Panc1 (cell line): ENCODE data around the gene NKAIN2. TPM values are rescaled to one million over a fixed set of nuclear protein-coding genes. Genes with fewer than 3 reads are reported as not detected.

Source experiments
- ATAC-seq: fragments of 200-7000 bp; cut with Tn5 transposase; 2 replicates; pipeline ENCODE4 v1.9.1; 2020; ENCODE audit warnings: mild to moderate bottlenecking, moderate library complexity
- BruUV-seq: library from RNA; stranded (reverse); fragments of 400-500 nt; replicated peaks from 2 replicates; lab custom pipeline; 2021; lab: Mats Ljungman, UMichigan
- CTCF ChIA-PET: fragments of 300-600 bp; sonication (Branson Sonifier 250); formaldehyde crosslinking; loops from one replicate; lab custom pipeline; 2022; ENCODE audit warnings: antibody characterized with exemption; lab: Charles Lee
- POLR2A ChIA-PET: fragments of 300-600 bp; sonication (Branson Sonifier 250); formaldehyde crosslinking; loops from one replicate; lab custom pipeline; 2022; ENCODE audit warnings: antibody characterized with exemption; lab: Charles Lee
- DNase-seq: peaks from one replicate; pipeline ENCODE4 v3.0.0-alpha.2; 2010; ENCODE audit warnings: low read depth, low spot score
- H3K27ac ChIP-seq: 2 replicates; pipeline ENCODE4 v1.5.1; 2011; ENCODE audit warnings: mild to moderate bottlenecking, low read length, inconsistent platforms
- H3K27me3 ChIP-seq: fragments of 200-500 bp; sonication (Bioruptor generic); 2 replicates; pipeline ENCODE4 v1.6.0; 2014; ENCODE audit warnings: low read length, inconsistent platforms; ENCODE audit not compliant: control insufficient read depth, insufficient read depth
- H3K36me3 ChIP-seq: fragments of 200-500 bp; sonication (Bioruptor generic); 2 replicates; pipeline ENCODE4 v1.5.1; 2014; ENCODE audit warnings: inconsistent platforms, mild to moderate bottlenecking, low read length, moderate library complexity; ENCODE audit not compliant: control insufficient read depth, insufficient read depth
- H3K4me1 ChIP-seq: 2 replicates; pipeline ENCODE4 v1.5.1; 2011; ENCODE audit warnings: inconsistent platforms, mild to moderate bottlenecking, low read length, moderate library complexity; ENCODE audit not compliant: control insufficient read depth, insufficient read depth
- H3K4me3 ChIP-seq, 2 experiments: 2 replicates each; pipeline ENCODE4 v1.5.1; 2011 to 2012; ENCODE audit warnings: low read depth in 2 of 2, low read length in 2 of 2, mild to moderate bottlenecking in 2 of 2, inconsistent platforms in 1 of 2, moderate library complexity in 1 of 2
- H3K9me3 ChIP-seq: fragments of 200-500 bp; sonication (Bioruptor generic); 2 replicates; pipeline ENCODE4 v1.5.1; 2014; ENCODE audit warnings: low read depth, mild to moderate bottlenecking, inconsistent platforms, low read length, moderate library complexity; ENCODE audit not compliant: control insufficient read depth, insufficient read depth
- POLR2AphosphoS5 ChIP-seq: IDR thresholded peaks from 2 replicates; pipeline ENCODE4 v1.6.1; 2012; ENCODE audit warnings: mild to moderate bottlenecking, low read depth, low read length, moderate library complexity
- SIN3A ChIP-seq: IDR thresholded peaks from 2 replicates; pipeline ENCODE4 v1.6.1; 2012; ENCODE audit warnings: low read depth, mild to moderate bottlenecking, low read length, moderate library complexity, borderline replicate concordance; ENCODE audit not compliant: insufficient read depth
- TCF7L2 ChIP-seq: IDR thresholded peaks from 2 replicates; pipeline ENCODE4 v1.6.1; 2011; ENCODE audit warnings: mild to moderate bottlenecking, low read depth, low read length, inconsistent platforms
- in situ Hi-C: cut with HindIII; loops from 2 replicates; pipeline ENCODE4 v1.10.0; 2016; ENCODE audit warnings: low sequenced_read_pairs, low pct_unique_long_range_greater_than_20kb
- intact Hi-C: fragments of 100-400 bp; cut with micrococcal nuclease; formaldehyde crosslinking; loops from one replicate; pipeline ENCODE4 v1.10.0; 2022; ENCODE audit not compliant: unreplicated experiment
- total RNA-seq: library from RNA; stranded (reverse); gene quantifications from one replicate; pipeline ENCODE4 v1.2.1, GENCODE V29; 2021; ENCODE audit not compliant: unreplicated experiment
- TF ChIP-seq, protein P1 (sequence below): fragments of 450-650 bp; IDR thresholded peaks from 2 replicates; pipeline ENCODE4 v1.5.1; 2017; ENCODE audit warnings: mild to moderate bottlenecking
- TF ChIP-seq, protein P2 (sequence below), 2 experiments: IDR thresholded peaks; 2 replicates each; pipeline ENCODE4 v1.6.1; 2011 to 2012; ENCODE audit warnings: low read depth in 2 of 2, control low read depth in 1 of 2, low read length in 1 of 2, mild to moderate bottlenecking in 1 of 2, moderate library complexity in 1 of 2; ENCODE audit not compliant: insufficient read depth in 1 of 2

The NKAIN2 gene
- total RNA-seq, 1 experiment from 2014 or later = 2.6 TPM

DNA sequence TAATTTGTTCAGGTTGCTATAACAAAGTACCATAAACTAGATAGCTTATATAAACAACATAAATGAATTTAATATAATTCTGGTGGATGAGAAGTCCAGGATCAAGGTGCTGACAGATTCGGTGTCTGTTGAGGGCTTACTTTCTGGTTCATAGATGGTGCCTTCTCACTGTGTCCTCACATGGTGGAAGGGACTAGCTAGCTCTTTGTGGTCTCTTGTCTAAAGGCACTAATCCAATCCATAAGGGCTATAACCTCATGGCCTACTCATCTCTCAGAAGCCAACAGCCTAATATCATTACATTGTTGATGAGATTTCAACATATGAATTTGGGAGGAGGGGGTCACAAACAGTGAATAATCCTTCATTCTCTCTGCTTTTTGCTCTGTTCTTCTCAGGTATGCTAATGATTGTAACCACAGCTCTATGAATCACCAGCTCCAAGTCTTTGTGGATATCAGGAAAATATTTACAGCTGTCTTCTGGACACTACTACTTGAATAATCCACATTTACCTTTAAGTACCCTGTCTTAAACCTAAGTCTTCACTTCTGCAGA, 122.3 kb downstream of the NKAIN2 start:
- Histone ChIP-seq H3K9me3 (no peaks in the 10 kb centered on the region), H3K27ac (no peak overlapping the region), H3K27me3 (no peaks in the 10 kb centered on the region), H3K36me3 (no peaks in the 10 kb centered on the region), H3K4me3 (no peak overlapping the region), H3K4me1 (no peaks in the 10 kb centered on the region)
- intact Hi-C loops (no loop called here), in situ Hi-C loops (no loop called here)
- no TSS peak for BruUV-seq
- DNase-seq = no peak
- no peak for ATAC-seq
- POLR2A ChIA-PET = no interaction called here
- no peak for TF ChIP-seq SIN3A
- no peak for TF ChIP-seq TCF7L2
- TF ChIP-seq, protein P1, sequence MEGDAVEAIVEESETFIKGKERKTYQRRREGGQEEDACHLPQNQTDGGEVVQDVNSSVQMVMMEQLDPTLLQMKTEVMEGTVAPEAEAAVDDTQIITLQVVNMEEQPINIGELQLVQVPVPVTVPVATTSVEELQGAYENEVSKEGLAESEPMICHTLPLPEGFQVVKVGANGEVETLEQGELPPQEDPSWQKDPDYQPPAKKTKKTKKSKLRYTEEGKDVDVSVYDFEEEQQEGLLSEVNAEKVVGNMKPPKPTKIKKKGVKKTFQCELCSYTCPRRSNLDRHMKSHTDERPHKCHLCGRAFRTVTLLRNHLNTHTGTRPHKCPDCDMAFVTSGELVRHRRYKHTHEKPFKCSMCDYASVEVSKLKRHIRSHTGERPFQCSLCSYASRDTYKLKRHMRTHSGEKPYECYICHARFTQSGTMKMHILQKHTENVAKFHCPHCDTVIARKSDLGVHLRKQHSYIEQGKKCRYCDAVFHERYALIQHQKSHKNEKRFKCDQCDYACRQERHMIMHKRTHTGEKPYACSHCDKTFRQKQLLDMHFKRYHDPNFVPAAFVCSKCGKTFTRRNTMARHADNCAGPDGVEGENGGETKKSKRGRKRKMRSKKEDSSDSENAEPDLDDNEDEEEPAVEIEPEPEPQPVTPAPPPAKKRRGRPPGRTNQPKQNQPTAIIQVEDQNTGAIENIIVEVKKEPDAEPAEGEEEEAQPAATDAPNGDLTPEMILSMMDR = no peak
- no peak for TF ChIP-seq POLR2AphosphoS5
- TF ChIP-seq, protein P2, sequence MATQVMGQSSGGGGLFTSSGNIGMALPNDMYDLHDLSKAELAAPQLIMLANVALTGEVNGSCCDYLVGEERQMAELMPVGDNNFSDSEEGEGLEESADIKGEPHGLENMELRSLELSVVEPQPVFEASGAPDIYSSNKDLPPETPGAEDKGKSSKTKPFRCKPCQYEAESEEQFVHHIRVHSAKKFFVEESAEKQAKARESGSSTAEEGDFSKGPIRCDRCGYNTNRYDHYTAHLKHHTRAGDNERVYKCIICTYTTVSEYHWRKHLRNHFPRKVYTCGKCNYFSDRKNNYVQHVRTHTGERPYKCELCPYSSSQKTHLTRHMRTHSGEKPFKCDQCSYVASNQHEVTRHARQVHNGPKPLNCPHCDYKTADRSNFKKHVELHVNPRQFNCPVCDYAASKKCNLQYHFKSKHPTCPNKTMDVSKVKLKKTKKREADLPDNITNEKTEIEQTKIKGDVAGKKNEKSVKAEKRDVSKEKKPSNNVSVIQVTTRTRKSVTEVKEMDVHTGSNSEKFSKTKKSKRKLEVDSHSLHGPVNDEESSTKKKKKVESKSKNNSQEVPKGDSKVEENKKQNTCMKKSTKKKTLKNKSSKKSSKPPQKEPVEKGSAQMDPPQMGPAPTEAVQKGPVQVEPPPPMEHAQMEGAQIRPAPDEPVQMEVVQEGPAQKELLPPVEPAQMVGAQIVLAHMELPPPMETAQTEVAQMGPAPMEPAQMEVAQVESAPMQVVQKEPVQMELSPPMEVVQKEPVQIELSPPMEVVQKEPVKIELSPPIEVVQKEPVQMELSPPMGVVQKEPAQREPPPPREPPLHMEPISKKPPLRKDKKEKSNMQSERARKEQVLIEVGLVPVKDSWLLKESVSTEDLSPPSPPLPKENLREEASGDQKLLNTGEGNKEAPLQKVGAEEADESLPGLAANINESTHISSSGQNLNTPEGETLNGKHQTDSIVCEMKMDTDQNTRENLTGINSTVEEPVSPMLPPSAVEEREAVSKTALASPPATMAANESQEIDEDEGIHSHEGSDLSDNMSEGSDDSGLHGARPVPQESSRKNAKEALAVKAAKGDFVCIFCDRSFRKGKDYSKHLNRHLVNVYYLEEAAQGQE (IDR thresholded peaks at IDR 0.05; ENCODE audit: insufficient read depth in 1 of 2, low read depth in 2 of 2, low read length in 1 of 2) = no peak
- CTCF ChIA-PET = no interaction called here

DNA sequence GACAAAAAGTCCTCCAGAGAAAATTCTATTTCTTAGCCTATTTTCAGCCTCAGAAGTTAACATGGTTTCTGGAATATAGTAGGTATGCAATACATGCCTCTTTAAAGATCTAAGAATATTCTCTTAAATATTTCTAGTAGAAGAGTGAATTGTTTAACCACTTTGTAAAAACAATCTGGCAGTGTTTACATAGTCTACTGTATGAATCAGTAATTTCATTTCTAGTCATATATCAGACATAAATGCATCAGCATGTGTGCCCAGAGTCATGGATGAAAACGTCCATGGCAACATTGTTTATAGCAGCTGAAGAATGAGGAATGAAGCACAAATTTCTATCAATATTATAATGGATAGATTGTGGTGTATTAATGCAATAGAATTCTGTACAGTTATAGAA, 124.9 kb downstream of the NKAIN2 start:
- CTCF ChIA-PET = no interaction called here
- intact Hi-C loops (no loop called here), in situ Hi-C loops (no loop called here)
- POLR2A ChIA-PET = no interaction called here
- no peak overlapping the region for H3K27ac ChIP-seq
- ATAC-seq (no peak), DNase-seq (no peak)
- H3K9me3 ChIP-seq = no peaks in the 10 kb centered on the region
- H3K36me3 ChIP-seq = no peaks in the 10 kb centered on the region
- TF ChIP-seq TCF7L2 (no peak), SIN3A (no peak), POLR2AphosphoS5 (no peak)
- TF ChIP-seq, protein P2 (IDR thresholded peaks at IDR 0.05; ENCODE audit: insufficient read depth in 1 of 2, low read depth in 2 of 2, low read length in 1 of 2) = no peak
- TF ChIP-seq, protein P1 = no peak
- H3K4me1 ChIP-seq = no peaks in the 10 kb centered on the region
- no TSS peak for BruUV-seq
- no peaks in the 10 kb centered on the region for H3K27me3 ChIP-seq
- no peak overlapping the region for H3K4me3 ChIP-seq
